Neural crest cell (in vitro differentiated cells): ENCODE measurements around the gene MLLT1. TPM values are rescaled to one million over a fixed set of nuclear protein-coding genes. Genes with fewer than 3 reads are reported as not detected.

Experiments
- DNase-seq: peaks from one replicate; pipeline ENCODE4 v3.0.0; 2021; ENCODE audit warnings: low read depth, mixed read lengths, low spot score
- H3K27ac Mint-ChIP-seq: one replicate; pipeline ENCODE4 v1.8.0; 2021; ENCODE audit warnings: mild to moderate bottlenecking, mixed read lengths; ENCODE audit not compliant: unreplicated experiment
- H3K27me3 Mint-ChIP-seq: 2 replicates; pipeline ENCODE4 v1.8.0; 2021; ENCODE audit warnings: low read depth, mild to moderate bottlenecking, mixed read lengths
- H3K36me3 Mint-ChIP-seq: 2 replicates; pipeline ENCODE4 v1.8.0; 2021; ENCODE audit warnings: low read depth, mild to moderate bottlenecking, mixed read lengths
- H3K4me1 Mint-ChIP-seq: 2 replicates; pipeline ENCODE4 v1.8.0; 2021; ENCODE audit warnings: mixed read lengths
- H3K4me3 Mint-ChIP-seq: one replicate; pipeline ENCODE4 v1.8.0; 2021; ENCODE audit warnings: mild to moderate bottlenecking, mixed read lengths
- H3K9me3 Mint-ChIP-seq: 2 replicates; pipeline ENCODE4 v1.8.0; 2021; ENCODE audit warnings: mixed read lengths
- total RNA-seq: library from RNA; stranded (reverse); gene quantifications from 2 replicates; pipeline ENCODE4 v1.2.1, GENCODE V29; 2021
- TF ChIP-seq, protein P1 (sequence below): fragments of 200-600 bp; sonication (generic); conservative IDR thresholded peaks from 2 replicates; pipeline ENCODE4 v1.5.0; 2021; ENCODE audit warnings: antibody characterized with exemption, mild to moderate bottlenecking

Gene MLLT1
- total RNA-seq, 1 donor from 2014 or later: 86.4 TPM

DNA sequence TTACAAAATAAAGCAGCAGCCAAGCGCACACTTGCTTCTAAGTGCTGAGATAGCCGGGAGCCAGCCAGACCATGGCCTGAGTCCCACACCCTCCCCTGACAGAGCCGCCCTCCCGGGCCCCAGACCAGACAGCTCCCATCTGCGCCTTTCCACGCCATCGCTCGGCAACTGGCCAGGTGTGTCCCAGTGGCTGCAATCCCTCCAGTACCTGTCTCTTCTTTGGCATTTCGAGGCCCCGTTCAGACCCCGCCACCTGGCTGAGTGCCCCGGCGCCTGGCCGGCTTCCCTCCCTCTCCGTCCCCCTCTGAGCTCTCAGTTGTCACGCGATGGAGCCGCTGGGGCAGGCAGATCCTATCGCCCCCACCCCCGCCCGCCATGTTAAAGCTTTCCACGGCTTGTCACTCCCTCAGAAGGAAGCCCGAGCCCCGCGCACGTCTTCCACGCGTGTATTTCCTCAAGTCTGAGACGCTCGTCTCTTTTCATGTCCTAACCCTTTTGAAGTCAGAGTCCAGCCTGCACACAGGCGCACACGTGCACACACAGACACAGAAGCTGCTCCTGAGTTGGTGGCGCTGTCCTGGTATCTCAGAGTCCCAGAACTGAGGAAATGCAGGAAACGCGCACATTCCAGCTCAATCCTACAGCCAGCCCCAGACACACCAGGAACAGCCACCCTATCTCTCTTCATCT lies 7.9 kb downstream of the MLLT1 start:
- DNase-seq: no peak
- TF ChIP-seq, protein P1, sequence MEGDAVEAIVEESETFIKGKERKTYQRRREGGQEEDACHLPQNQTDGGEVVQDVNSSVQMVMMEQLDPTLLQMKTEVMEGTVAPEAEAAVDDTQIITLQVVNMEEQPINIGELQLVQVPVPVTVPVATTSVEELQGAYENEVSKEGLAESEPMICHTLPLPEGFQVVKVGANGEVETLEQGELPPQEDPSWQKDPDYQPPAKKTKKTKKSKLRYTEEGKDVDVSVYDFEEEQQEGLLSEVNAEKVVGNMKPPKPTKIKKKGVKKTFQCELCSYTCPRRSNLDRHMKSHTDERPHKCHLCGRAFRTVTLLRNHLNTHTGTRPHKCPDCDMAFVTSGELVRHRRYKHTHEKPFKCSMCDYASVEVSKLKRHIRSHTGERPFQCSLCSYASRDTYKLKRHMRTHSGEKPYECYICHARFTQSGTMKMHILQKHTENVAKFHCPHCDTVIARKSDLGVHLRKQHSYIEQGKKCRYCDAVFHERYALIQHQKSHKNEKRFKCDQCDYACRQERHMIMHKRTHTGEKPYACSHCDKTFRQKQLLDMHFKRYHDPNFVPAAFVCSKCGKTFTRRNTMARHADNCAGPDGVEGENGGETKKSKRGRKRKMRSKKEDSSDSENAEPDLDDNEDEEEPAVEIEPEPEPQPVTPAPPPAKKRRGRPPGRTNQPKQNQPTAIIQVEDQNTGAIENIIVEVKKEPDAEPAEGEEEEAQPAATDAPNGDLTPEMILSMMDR: no peak
- H3K9me3 Mint-ChIP-seq: no peaks in the 10 kb centered on the region
- peaks cover 47% of the 10 kb centered on the region for H3K4me1 Mint-ChIP-seq
- H3K27me3 Mint-ChIP-seq: no peaks in the 10 kb centered on the region
- H3K36me3 Mint-ChIP-seq: peaks cover 4% of the 10 kb centered on the region
- peak overlapping the region; percentile 76 for H3K27ac Mint-ChIP-seq
- H3K4me3 Mint-ChIP-seq: peak overlapping the region; percentile 48

DNA sequence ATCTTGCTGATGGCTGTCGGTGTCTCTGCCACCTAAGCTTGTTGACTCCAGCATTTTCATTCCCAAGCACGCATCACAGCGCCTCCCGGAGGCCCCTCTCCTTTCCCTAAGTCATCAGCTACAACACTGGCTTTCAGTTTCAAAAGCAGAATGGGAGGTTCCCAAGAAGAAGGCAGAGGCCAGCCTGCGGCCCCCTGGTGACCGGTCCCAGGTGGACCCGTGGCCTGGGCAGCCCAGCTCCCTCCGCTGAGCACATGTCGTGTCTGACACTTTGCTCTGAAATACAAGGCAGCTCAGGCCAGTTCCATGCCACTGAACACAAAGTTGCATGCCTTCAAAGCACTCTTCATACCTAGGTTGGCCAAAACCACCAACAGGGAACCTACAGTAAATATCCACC lies 8.5 kb downstream of the MLLT1 start:
- Mint-ChIP-seq H3K27ac (no peak overlapping the region), H3K36me3 (peaks cover 4% of the 10 kb centered on the region), H3K27me3 (no peaks in the 10 kb centered on the region), H3K9me3 (no peaks in the 10 kb centered on the region), H3K4me1 (peaks cover 41% of the 10 kb centered on the region), H3K4me3 (no peak overlapping the region)
- TF ChIP-seq, protein P1: no peak
- DNase-seq: no peak

DNA sequence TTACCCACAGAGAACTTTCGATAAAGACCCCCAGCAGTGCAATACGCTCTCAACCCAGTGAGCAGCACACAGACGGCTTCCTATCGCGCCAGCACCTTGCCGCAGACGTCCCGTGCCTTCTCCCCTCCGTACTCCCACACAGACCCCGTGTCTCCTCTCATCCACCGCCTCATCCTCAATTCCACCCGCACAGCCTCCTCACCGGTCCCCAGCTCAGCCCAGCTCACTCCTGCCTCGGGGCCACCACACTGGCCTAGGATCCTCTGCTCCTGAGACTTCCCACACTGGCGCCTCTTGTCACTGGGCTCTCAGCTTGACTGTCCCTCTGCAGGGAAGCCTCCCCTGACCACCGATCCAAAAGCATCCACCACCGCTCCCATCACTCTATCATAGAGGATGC lies 9.0 kb downstream of the MLLT1 start:
- TF ChIP-seq, protein P1: no peak
- H3K36me3 Mint-ChIP-seq: peaks cover 4% of the 10 kb centered on the region
- no peak for DNase-seq
- no peak overlapping the region for H3K4me3 Mint-ChIP-seq
- no peaks in the 10 kb centered on the region for H3K9me3 Mint-ChIP-seq
- no peaks in the 10 kb centered on the region for H3K27me3 Mint-ChIP-seq
- peaks cover 41% of the 10 kb centered on the region for H3K4me1 Mint-ChIP-seq
- H3K27ac Mint-ChIP-seq: peak overlapping the region; percentile 75

DNA sequence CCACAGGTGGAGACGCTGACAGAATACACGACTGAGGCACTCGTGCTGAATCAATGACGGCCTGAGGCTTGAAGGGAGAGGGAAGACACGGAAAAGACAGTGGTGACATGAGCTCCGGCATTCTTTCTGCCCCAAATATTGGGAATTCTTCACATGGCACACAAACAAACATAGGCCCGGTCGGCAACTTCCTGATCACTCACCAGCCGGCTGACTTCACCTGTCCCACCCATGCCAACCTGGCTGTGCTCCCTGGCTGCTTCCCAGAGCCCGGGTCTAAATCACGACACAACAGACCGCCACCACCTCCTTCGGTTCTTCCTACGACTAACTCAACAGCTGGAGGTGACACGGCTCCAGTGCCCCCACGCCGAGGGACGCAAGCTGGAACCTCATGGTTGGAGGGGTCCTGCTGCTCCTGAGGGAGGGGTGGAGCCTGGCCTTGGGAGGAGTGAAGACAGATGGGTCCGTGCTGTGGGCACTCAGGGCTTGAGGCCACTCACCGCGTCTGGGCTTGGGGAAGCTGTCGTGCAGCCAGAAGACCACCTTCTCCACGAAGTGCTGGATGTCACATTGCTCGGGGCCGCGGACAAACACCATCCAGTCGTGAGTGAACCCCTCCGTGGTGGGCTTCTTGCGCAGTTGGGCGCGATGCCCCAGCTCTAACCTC lies 9.6 kb downstream of the MLLT1 start:
- H3K27ac Mint-ChIP-seq: no peak overlapping the region
- no peak for DNase-seq
- H3K9me3 Mint-ChIP-seq: no peaks in the 10 kb centered on the region
- TF ChIP-seq, protein P1: no peak
- H3K4me3 Mint-ChIP-seq: no peak overlapping the region
- peaks cover 4% of the 10 kb centered on the region for H3K36me3 Mint-ChIP-seq
- no peaks in the 10 kb centered on the region for H3K27me3 Mint-ChIP-seq
- peaks cover 41% of the 10 kb centered on the region for H3K4me1 Mint-ChIP-seq

DNA sequence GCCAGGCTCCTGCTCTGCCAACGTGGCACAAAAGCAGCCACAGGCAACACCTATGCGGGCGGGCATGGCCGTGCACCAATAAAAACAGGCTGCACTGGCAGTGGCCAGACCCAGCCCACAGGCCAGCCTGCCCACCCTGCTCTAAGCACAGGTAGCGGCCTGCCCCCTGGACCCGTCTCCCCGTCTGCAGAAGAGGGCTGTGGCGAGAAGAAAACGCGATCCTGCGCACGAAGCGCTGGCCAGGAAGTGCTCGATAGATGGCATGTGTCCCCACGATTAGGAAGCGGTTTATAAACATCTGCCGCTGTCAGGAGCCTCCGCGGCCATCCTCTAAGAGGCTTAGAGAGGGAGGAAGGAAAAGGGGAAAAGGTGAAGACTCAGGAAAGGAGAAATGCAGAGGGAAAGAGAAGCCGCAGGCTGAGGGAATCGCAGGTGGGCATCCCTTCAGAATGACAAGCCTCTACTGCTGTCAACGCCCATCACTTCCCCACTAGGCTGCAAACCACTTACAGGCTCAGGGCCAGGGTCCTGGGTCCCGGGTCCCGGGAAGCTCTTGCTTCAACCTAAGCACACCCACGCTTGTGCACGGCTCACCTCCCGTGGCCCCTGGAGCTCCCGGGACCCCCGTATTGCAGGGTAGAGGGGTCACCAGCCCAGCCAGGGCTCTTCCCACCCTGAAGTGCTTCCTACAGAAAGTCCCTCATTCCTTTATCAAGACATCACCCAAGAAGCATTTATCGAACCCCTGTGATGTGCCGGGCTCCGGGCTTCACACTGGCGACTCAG lies 10.5 kb downstream of the MLLT1 start:
- Mint-ChIP-seq H3K27ac (no peak overlapping the region), H3K4me1 (peaks cover 33% of the 10 kb centered on the region), H3K4me3 (no peak overlapping the region), H3K27me3 (no peaks in the 10 kb centered on the region), H3K36me3 (peaks cover 4% of the 10 kb centered on the region), H3K9me3 (no peaks in the 10 kb centered on the region)
- TF ChIP-seq, protein P1: no peak
- DNase-seq: no peak
